Islet precursor cell (in vitro differentiated cells): ENCODE measurements around the gene SIK3.
"Not testable (repeated sequence)": the region's sequence is repeated elsewhere in the genome, so short reads cannot be mapped to it uniquely, and the experiment has no call there.

ENCODE experiments used
- DNase-seq: peaks from one replicate; pipeline ENCODE4 v3.0.0-alpha.2; 2018

SIK3 gene

DNA sequence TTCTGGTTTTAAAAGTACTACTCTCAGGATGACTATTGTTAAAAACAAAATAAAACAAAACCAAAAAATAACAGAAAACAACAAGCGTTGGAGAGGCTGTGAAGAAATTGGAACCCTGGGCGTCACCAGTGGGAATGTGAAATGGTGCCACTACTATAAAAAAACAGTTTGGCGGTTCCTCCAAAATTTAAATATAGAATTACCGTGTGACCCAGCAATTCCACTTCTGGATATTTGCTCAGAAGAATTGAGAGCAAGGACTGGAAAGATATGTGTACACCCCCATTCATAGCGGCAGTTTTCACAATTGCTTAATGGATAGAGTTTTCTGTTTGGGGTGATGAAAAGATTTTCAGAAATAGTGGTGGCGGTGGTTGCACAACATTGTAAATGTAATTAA lies 283.7 kb downstream of the SIK3 start:
- DNase-seq: no peak

GRCh38 chr11:116813781-116814471 lies 284.3 kb downstream of the SIK3 start:
- DNase-seq: no peak

DNA sequence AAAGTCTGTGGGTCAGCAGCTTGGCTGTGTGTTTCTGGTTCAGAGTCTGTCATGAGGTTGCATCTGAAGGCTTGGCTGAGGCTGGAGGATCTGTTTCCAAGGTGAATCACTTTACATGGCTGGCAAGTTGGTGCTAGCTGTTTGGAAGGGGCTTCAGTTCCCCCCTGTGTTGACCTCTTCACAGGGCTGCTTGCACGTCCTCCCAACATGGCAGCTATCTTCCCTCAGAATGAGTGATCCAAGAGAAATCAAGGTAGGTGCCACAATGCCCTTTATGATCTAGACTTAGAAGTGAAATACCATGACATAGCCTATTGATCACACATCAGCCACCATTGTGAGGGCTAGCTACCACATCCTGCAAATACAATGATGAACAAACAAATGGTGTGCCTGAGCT lies 285.1 kb downstream of the SIK3 start:
- DNase-seq: no peak

DNA sequence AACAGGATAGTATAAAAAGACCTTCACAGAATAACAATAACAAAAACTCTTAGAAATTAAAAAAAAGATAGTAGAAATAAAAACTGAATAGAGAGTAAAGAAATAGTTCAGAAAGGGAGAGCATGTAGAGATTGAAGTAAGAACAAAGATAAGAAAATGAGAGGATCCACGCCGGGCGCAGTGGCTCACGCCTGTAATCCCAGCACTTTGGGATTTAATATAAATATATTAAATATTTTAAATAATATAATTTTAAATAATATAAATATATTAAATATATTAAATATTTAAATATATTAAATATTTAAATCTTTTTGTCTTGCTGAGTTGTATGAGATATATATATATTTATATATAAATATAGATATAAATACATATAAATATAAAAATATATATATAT lies 286.1 kb downstream of the SIK3 start:
- no peak for DNase-seq

DNA sequence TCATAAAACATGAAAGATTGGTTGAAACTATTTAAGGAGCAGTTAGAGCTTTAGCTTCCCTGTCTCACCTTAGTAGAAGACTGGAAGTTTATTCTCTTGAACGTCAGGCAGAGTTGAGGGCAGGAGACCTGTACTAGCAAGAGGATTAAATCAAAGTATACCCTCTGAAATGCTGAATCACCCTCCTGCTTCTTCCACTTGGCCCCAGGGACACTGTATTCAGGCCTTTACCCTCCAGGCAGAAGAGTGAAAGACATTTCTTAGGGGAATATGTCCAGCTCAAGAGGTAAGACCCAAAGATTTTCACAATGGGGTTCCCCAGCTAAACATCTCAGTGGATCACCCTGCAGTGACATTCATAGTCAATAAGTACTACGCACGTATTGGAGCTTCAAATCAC lies 287.0 kb downstream of the SIK3 start:
- DNase-seq: no peak

DNA sequence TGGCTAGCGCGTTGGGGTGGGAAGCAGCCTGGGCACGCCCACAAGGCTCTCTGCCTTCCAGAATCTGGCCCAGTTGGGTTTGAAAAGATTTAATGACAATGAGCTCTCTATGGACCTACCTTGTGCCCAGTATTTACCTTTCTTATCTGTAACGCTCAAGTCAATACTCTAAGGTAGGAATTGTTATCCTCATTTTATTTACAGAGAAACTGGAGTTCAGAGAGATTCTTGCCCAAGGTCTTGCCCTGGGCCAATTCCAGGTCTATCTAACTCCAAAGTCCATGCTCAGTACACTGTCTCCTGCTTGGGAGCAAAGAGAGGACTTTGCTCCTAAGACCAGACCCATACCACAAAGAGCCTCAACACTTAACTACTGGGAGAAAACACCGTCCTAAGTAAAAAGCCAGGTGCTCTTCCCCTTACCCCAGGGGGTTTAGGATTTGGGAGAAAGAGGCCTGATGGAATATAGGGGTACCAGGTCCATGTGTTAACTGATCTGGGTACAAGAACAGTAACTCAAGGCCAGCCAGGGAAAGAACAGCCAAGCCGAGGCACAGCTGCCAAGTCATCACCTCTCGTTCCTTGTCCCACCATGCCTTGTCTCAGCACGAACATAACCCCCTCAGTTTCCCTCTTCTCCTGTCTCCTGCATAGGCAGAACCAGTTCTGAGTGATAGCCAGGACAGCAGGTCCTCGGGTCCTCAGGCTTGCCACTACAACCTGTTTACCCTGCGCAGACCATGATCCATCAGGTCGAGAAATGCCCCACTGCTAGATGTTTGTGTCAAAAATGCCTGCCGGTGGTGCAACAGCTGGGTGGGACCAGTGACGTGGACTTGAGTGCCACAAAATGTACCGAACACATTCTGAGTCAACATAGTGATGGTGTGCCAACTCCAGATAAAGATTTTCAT lies 289.7 kb downstream of the SIK3 start:
- no peak for DNase-seq

GRCh38 chr11:116807601-116808261 lies 290.5 kb downstream of the SIK3 start:
- no peak for DNase-seq

DNA sequence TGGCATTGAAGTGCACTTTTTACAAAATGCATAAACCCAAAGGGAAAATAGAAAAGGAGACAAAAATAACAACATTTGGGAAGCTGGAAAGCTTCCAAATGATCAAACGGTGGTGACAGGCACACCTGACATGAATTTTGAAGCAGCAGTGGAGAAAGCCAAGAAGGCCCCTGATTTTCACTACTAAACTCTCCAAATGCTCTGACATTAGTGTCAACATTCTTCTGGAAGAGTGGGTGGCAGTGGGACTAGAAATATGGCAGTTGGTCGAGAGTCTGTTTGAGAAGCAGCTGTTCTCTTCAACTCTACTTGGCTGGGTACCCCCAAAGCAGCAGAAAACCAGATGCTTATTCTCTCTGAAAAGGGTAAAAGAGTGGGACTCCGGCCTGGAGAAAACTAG lies 294.2 kb downstream of the SIK3 start:
- no peak for DNase-seq

DNA sequence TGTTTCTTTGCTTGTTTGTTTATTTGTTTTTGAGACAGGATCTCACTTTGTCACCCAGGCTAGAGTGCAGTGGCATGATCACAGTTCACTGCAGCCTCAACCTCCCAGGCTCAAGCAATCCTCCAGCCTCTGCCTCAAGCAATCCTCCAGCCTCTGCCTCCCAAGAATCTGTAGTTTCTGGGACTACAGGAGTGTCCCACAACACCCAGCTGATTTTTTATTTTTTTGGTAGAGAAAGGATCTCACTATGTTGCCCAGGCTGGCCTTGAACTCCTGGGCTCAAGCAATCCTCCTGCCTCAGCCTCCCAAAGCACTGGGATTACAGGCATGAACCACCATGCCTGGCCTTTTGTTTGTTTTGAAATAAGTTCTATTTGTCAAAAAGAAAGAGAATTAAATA lies 296.6 kb downstream of the SIK3 start:
- not testable (repeated sequence) for DNase-seq

- DNase-seq: no peak
Measured at GRCh38 chr11:116800610-116801009, 297.6 kb downstream of the SIK3 start.

GRCh38 chr11:116798368-116798767 lies 299.9 kb downstream of the SIK3 start:
- DNase-seq: no peak

- no peak for DNase-seq
Measured at GRCh38 chr11:116797816-116798215, 300.4 kb downstream of the SIK3 start.

- DNase-seq: no peak
Measured at GRCh38 chr11:116796548-116796947, 301.7 kb downstream of the SIK3 start.

GRCh38 chr11:116794851-116795250 lies 303.4 kb downstream of the SIK3 start:
- DNase-seq: no peak

GRCh38 chr11:116793772-116794097 lies 304.5 kb downstream of the SIK3 start:
- no peak for DNase-seq
